Measurements from ENCODE around the gene ANXA11.
"Not testable (repeated sequence)": the region's sequence is repeated elsewhere in the genome, so short reads cannot be mapped to it uniquely, and the experiment has no call there.

Gene ANXA11

GRCh38 chr10:80144067-80144695 lies 61.2 kb downstream of the ANXA11 start:
- DNase-seq, result peak; percentile 55

GRCh38 chr10:80141696-80142460 lies 63.5 kb downstream of the ANXA11 start:
- no peak for DNase-seq

- no peak for DNase-seq
Measured at GRCh38 chr10:80140251-80140650, 65.1 kb downstream of the ANXA11 start.

- no peak for DNase-seq
Measured at GRCh38 chr10:80139265-80139664, 66.1 kb downstream of the ANXA11 start.

GRCh38 chr10:80137920-80138319 lies 67.4 kb downstream of the ANXA11 start:
- peak; percentile 12 for DNase-seq

GRCh38 chr10:80137031-80137862 lies 68.1 kb downstream of the ANXA11 start:
- DNase-seq, result no peak

GRCh38 chr10:80136134-80136571 lies 69.2 kb downstream of the ANXA11 start:
- no peak for DNase-seq

GRCh38 chr10:80133687-80134086 lies 71.7 kb downstream of the ANXA11 start:
- DNase-seq, result not testable (repeated sequence)

GRCh38 chr10:80133206-80133605 lies 72.1 kb downstream of the ANXA11 start:
- DNase-seq, result no peak

- no peak for DNase-seq
Measured at GRCh38 chr10:80132299-80133139, 72.8 kb downstream of the ANXA11 start, which contains the start of gene PLAC9. TSS of gene PLAC9 (plus strand) at chr10:80132730. CDS start at chr10:80132763, 33 bp downstream.

GRCh38 chr10:80131499-80131901 lies 73.8 kb downstream of the ANXA11 start:
- no peak for DNase-seq

- DNase-seq, result no peak
Measured at GRCh38 chr10:80126876-80127275, 78.5 kb downstream of the ANXA11 start.

- no peak for DNase-seq
Measured at GRCh38 chr10:80122746-80123145, 82.6 kb downstream of the ANXA11 start.

GRCh38 chr10:80122110-80122710 lies 83.1 kb downstream of the ANXA11 start:
- DNase-seq, result no peak

GRCh38 chr10:80118669-80119068 lies 86.7 kb downstream of the ANXA11 start:
- DNase-seq, result no peak

GRCh38 chr10:80110986-80111385 lies 94.4 kb downstream of the ANXA11 start:
- DNase-seq, result no peak

- DNase-seq, result no peak
Measured at GRCh38 chr10:80108576-80109239, 96.6 kb downstream of the ANXA11 start.

- DNase-seq, result no peak
Measured at GRCh38 chr10:80104066-80104926, 101.0 kb downstream of the ANXA11 start.
